IMR-90 (cell line): Measurements from ENCODE around the gene ETV6. TPM values are rescaled to one million over a fixed set of nuclear protein-coding genes. Genes with fewer than 3 reads are reported as not detected.

Experiments used
- ATAC-seq: fragments of 200-7000 bp; cut with Tn5 transposase; 2 replicates; pipeline ENCODE4 v1.9.1; 2020; ENCODE audit warnings: low read depth, mild to moderate bottlenecking, moderate library complexity
- BruUV-seq: library from RNA; stranded (reverse); fragments of 400-500 nt; replicated peaks from 2 replicates; lab custom pipeline; 2021; lab: Mats Ljungman, UMichigan
- CTCF ChIA-PET: fragments of 300-600 bp; formaldehyde crosslinking; extraction: SDS; loops from one replicate; lab custom pipeline; 2021; ENCODE audit warnings: antibody characterized with exemption; lab: Yijun Ruan, JAX
- POLR2A ChIA-PET: fragments of 300-600 bp; sonication (Branson Sonifier 250); formaldehyde crosslinking; loops from one replicate; lab custom pipeline; 2022; ENCODE audit warnings: antibody characterized with exemption; ENCODE audit not compliant: unreplicated experiment; lab: Charles Lee
- DNase-seq: peaks from one replicate; pipeline ENCODE4 v3.0.0; 2013
- H2AFZ ChIP-seq: replicated peaks from 2 replicates; pipeline ENCODE3; 2013; ENCODE audit warnings: low read length, mild to moderate bottlenecking; ENCODE audit not compliant: poor library complexity
- H2AK5ac ChIP-seq: 2 replicates; pipeline ENCODE4 v1.6.1; 2013; ENCODE audit warnings: low read depth, low read length, inconsistent platforms
- H2AK9ac ChIP-seq: replicated peaks from 2 replicates; pipeline ENCODE3; 2013; ENCODE audit warnings: mild to moderate bottlenecking, low read depth, low read length, moderate library complexity; ENCODE audit not compliant: poor library complexity
- H2BK120ac ChIP-seq: 2 replicates; pipeline ENCODE4 v1.6.1; 2013; ENCODE audit warnings: low read depth, low read length, inconsistent platforms
- H2BK15ac ChIP-seq: 3 replicates; pipeline ENCODE4 v1.6.1; 2013; ENCODE audit warnings: low read depth, low read length, inconsistent platforms
- H2BK20ac ChIP-seq: 2 replicates; pipeline ENCODE4 v1.6.1; 2013; ENCODE audit warnings: low read depth, mild to moderate bottlenecking, inconsistent platforms, low read length, moderate library complexity
- H2BK5ac ChIP-seq: 2 replicates; pipeline ENCODE4 v1.6.1; 2013; ENCODE audit warnings: mild to moderate bottlenecking, low read depth, low read length, inconsistent platforms; ENCODE audit not compliant: poor library complexity, severe bottlenecking
- H3K14ac ChIP-seq: replicated peaks from 2 replicates; pipeline ENCODE4 v1.6.1; 2013; ENCODE audit warnings: low read depth, low read length, inconsistent platforms
- H3K18ac ChIP-seq: 2 replicates; pipeline ENCODE4 v1.6.1; 2013; ENCODE audit warnings: low read depth, low read length, control low read depth
- H3K23ac ChIP-seq: 2 replicates; pipeline ENCODE4 v1.6.1; 2013; ENCODE audit warnings: low read depth, low read length, inconsistent platforms
- H3K27ac ChIP-seq: 2 replicates; pipeline ENCODE4 v1.5.1; 2013; ENCODE audit warnings: mild to moderate bottlenecking, control low read depth, low read length; ENCODE audit not compliant: insufficient read depth
- H3K27me3 ChIP-seq: 2 replicates; pipeline ENCODE4 v1.6.1; 2013; ENCODE audit warnings: low read length; ENCODE audit not compliant: control insufficient read depth, insufficient read depth
- H3K36me3 ChIP-seq: 2 replicates; pipeline ENCODE4 v1.6.1; 2013; ENCODE audit warnings: low read length, mixed read lengths; ENCODE audit not compliant: control insufficient read depth, insufficient read depth
- H3K4ac ChIP-seq: 2 replicates; pipeline ENCODE4 v1.6.1; 2013; ENCODE audit warnings: low read depth, low read length, inconsistent platforms
- H3K4me1 ChIP-seq: 2 replicates; pipeline ENCODE4 v1.6.1; 2013; ENCODE audit warnings: low read length, mixed read lengths; ENCODE audit not compliant: control insufficient read depth, insufficient read depth
- H3K4me2 ChIP-seq: 2 replicates; pipeline ENCODE4 v1.6.1; 2013; ENCODE audit warnings: low read depth, mild to moderate bottlenecking, control low read depth, low read length, moderate library complexity
- H3K4me3 ChIP-seq: 2 replicates; pipeline ENCODE4 v1.5.1; 2013; ENCODE audit warnings: low read depth, mild to moderate bottlenecking, control low read depth, low read length, moderate library complexity; ENCODE audit not compliant: insufficient read depth
- H3K56ac ChIP-seq: 2 replicates; pipeline ENCODE4 v1.6.1; 2013; ENCODE audit warnings: low read length, inconsistent platforms; ENCODE audit not compliant: insufficient read depth; ENCODE audit errors: extremely low read depth
- H3K79me1 ChIP-seq, 2 experiments: 2 replicates each; pipeline ENCODE4 v1.6.1; 2013; ENCODE audit warnings: low read length in 2 of 2, inconsistent platforms in 1 of 2, low read depth in 1 of 2
- H3K9ac ChIP-seq: 2 replicates; pipeline ENCODE4 v1.6.1; 2013; ENCODE audit warnings: low read depth, low read length, control low read depth
- H3K9me1 ChIP-seq: 2 replicates; pipeline ENCODE4 v1.6.1; 2013; ENCODE audit warnings: low read length, inconsistent platforms; ENCODE audit not compliant: insufficient read depth
- H3K9me3 ChIP-seq: 2 replicates; pipeline ENCODE4 v1.6.1; 2013; ENCODE audit warnings: low read length; ENCODE audit not compliant: control insufficient read depth, insufficient read depth
- H4K20me1 ChIP-seq: 2 replicates; pipeline ENCODE4 v1.6.1; 2013; ENCODE audit warnings: low read length, inconsistent platforms; ENCODE audit not compliant: insufficient read depth
- H4K5ac ChIP-seq: 2 replicates; pipeline ENCODE4 v1.6.1; 2013; ENCODE audit warnings: mild to moderate bottlenecking, low read depth, low read length, control low read depth
- H4K8ac ChIP-seq, 2 experiments: 2 replicates each; pipeline ENCODE4 v1.6.1; 2013; ENCODE audit warnings: low read depth in 2 of 2, low read length in 2 of 2, control low read depth in 1 of 2, inconsistent platforms in 1 of 2
- H4K91ac ChIP-seq: 2 replicates; pipeline ENCODE4 v1.6.1; 2013; ENCODE audit warnings: low read depth, low read length, inconsistent platforms; ENCODE audit not compliant: insufficient read depth
- BHLHE40 ChIP-seq: fragments of 150-350 bp; IDR thresholded peaks from 2 replicates; pipeline ENCODE4 v1.6.1; 2016; ENCODE audit warnings: mild to moderate bottlenecking, low read depth, low read length
- MAFK ChIP-seq: IDR thresholded peaks from 2 replicates; pipeline ENCODE4 v1.6.1; 2012; ENCODE audit warnings: low read depth, low read length, improper control_type of control experiment
- WGBS, 2 experiments: methylation state at CpG; one replicate each; pipeline versions ENCODE4 v1.1.5 to v1.1.7; 2013; ENCODE audit warnings: missing lambda C conversion rate in 2 of 2; ENCODE audit not compliant: insufficient read length in 1 of 2; ENCODE audit errors: extremely low coverage in 2 of 2; 5-methylcytosine and 5-hydroxymethylcytosine counted together
- dilution Hi-C: fragments of 300-500 bp; cut with HindIII; formaldehyde crosslinking; loops from one replicate; pipeline ENCODE4 v1.14.3; 2018; ENCODE audit warnings: low sequenced_read_pairs; ENCODE audit not compliant: unreplicated experiment
- in situ Hi-C: fragments of 300-500 bp; cut with MboI; formaldehyde crosslinking; loops from 3 replicates; pipeline ENCODE4 v1.14.3; 2019; ENCODE audit warnings: low sequenced_read_pairs, inconsistent platforms, mixed read lengths
- intact Hi-C: fragments of 100-400 bp; cut with micrococcal nuclease; formaldehyde crosslinking; loops from 2 replicates; pipeline ENCODE4 v1.10.0; 2022
- polyA plus RNA-seq, 3 experiments: library from polyadenylated mRNA; depleted of rRNA; stranded (reverse); fragments of >200 nt; gene quantifications; 2 replicates each; pipeline ENCODE4 v1.2.3, GENCODE V29; 2012; ENCODE audit warnings: low replicate concordance in 1 of 3
- total RNA-seq: library from RNA; depleted of rRNA; stranded (reverse); fragments of >200 nt; gene quantifications from 2 replicates; pipeline ENCODE4 v1.2.3, GENCODE V29; 2012

The ETV6 gene
- total and polyA plus RNA-seq, 2 of the 4 experiments (the other 2 are of a cell fraction) = 8.4 to 9.9 TPM

- H3K79me1 ChIP-seq = peaks cover 28 to 73% of the 10 kb centered on the region in 2 experiments
- H3K18ac ChIP-seq = no peak overlapping the region
- WGBS, 2 experiments = 83% methylated on average over 1 of the region's 6 CpGs; no CpG with 5 or more reads in 1 of the 2 experiments
- DNase-seq (no peak), ATAC-seq (no peak)
- 0 out of 3 replicates have a peak overlapping the region, but pooled peaks have one; percentile 55 for H2BK15ac ChIP-seq
- no peak overlapping the region for H2AK9ac ChIP-seq
- POLR2A ChIA-PET = no interaction called here
- no peak overlapping the region for H2BK20ac ChIP-seq
- TF ChIP-seq BHLHE40 = no peak
- TF ChIP-seq MAFK = 0 out of 2 replicates have a peak, but pooled peaks have one; percentile 7
- H3K56ac ChIP-seq = no peak overlapping the region
- H4K91ac ChIP-seq = no peak overlapping the region
- no peaks in the 10 kb centered on the region for H4K20me1 ChIP-seq
- H3K4me2 ChIP-seq = no peak overlapping the region
- no peaks in the 10 kb centered on the region for H3K27me3 ChIP-seq
- H3K9me3 ChIP-seq = no peaks in the 10 kb centered on the region
- CTCF ChIA-PET = no interaction called here
- H2AK5ac ChIP-seq = no peak overlapping the region
- no peak overlapping the region for H2BK5ac ChIP-seq
- no peak overlapping the region for H3K4me3 ChIP-seq
- in situ Hi-C loops = no loop called here
- peaks cover 9% of the 10 kb centered on the region; the same call in 1 of the 2 replicates for H3K4me1 ChIP-seq
- H3K9ac ChIP-seq = no peak overlapping the region
- no peak overlapping the region for H2AFZ ChIP-seq
- peaks cover 21% of the 10 kb centered on the region for H3K9me1 ChIP-seq
- no peak overlapping the region; the same call in 1 of the 2 replicates for H2BK120ac ChIP-seq
- no TSS peak for BruUV-seq
- intact Hi-C loops = no loop called here
- no peak overlapping the region for H3K27ac ChIP-seq
- no peaks in the 10 kb centered on the region for H3K36me3 ChIP-seq
- H3K14ac ChIP-seq = no peak overlapping the region
- H4K8ac ChIP-seq = no peak overlapping the region
- H3K4ac ChIP-seq = no peak overlapping the region
- dilution Hi-C loops = no loop called here
- H3K23ac ChIP-seq = 0 out of 2 replicates have a peak overlapping the region, but pooled peaks have one; percentile 59
- H4K5ac ChIP-seq = no peak overlapping the region
Measured at GRCh38 chr12:11780521-11781101, 131.1 kb downstream of the ETV6 start.
